Right lung (tissue), 5 donors: ENCODE data around the gene UCN. TPM values are rescaled to one million over a fixed set of nuclear protein-coding genes. Genes with fewer than 3 reads are reported as not detected.

Source experiments
- DNase-seq, 2 donors: peaks; one replicate each; pipeline ENCODE4 v3.0.0-alpha.2; 2013
- polyA plus RNA-seq, 5 donors: library from polyadenylated mRNA; unstranded; fragments of 120-200 nt; gene quantifications; one replicate each; pipeline versions ENCODE4 v1.2.1 to v1.2.3, GENCODE V29; 2013; ENCODE audit warnings: inconsistent platforms in 1 of 5, low replicate concordance in 1 of 5; ENCODE audit not compliant: insufficient read length in 5 of 5, insufficient read depth in 1 of 5

UCN gene
- polyA plus RNA-seq, 5 donors, result 1.1 to 3.4 (median 1.9) TPM

DNA sequence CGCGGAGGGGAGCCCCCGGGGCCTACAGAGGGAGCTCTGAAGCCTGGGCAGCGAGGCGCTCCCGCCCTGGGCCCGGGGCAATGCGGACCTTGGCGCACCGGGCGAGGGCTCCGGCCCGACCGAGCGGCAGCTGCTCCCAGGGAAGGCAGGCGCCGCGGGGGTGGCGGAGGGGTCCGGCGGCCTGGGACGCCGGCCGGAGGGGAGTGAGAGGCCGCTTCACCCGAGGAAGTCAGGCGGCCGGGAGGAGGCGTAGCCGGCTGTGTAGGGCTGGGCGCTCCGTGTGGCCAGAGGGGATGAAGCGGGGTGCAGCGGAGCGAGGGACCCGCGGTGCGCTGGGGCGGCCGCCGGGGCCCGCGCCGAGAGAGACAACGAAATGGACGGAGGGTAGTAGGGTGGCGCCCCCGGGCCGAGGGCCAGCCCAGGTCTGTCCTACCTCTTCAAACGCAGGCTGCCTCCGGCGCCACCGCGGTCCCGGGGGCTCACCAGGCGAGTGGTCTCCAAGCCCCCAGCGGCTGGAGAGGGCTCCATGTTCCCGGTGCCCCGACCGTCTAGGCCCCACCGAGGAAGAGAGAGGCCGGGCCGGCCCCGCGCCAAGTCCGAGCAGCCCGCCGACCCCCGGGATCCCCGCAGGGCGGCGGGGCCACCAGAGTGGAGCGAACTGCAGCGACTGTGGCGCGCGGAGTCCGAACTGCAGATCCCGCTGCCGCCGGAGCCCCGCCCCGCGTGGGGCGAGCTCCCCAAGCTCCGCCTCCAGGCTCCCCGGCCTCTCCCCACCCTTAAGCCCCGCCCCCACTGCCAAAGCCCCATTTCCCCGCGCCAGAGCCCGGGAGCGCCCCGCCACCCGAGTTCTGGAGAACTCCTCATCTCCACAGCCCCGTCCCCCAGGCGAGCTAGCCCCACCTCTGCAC is 45.6 kb downstream of the UCN start, which contains the start of gene SLC30A3:
SLC30A3 (minus strand) TSS at position 669 of the 908 bp plus-strand sequence; CDS start at position 528, 141 bp downstream.
- peak in 1 of 2 donors; percentile 23 for DNase-seq

DNA sequence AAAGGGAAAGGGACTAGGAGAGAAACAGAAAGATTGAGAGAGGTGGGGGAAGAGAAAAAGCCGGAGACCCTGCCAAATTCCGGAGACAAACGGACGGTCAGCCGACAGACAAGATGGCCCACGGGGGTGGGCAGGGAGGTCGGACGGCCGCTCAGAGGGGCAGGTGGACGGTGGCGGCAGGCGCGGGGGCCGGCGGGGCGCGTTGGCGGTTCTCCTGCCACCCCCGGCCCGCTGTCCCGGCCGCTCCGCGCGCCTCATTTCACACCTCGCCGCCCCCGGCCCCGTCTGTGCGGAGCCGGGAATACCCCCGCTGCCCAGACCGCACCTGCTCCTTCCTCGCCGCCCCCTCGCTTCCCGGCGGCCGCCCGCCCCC is 46.3 kb downstream of the UCN start:
- no peak for DNase-seq

GRCh38 chr2:27261241-27261925 is 46.9 kb downstream of the UCN start:
- no peak for DNase-seq

DNA sequence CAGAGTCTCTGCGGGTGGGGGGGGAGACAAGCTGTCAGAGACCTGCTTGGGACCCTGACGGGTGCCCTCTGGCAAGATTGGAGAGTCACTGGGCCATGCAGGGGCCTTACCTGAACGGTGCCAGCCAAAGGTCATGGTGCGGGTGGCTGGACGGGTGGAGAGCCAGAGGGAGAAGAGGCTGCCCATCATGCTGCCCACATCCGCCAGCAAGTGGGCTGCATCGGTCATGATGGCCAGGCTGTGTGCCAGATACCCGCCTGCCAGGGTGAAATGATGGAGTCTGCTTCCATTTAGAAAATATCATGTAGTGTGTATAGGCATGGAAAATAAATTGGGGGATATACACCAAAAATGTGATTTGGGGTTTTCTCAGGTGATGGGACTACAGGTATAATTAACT is 50.2 kb downstream of the UCN start:
- DNase-seq, result no peak

Other genes starting within 250 kb of the UCN start
- 100 to 1,000 TPM; 250 to 316 (median 260) TPM for gene OST4, start 236.8 kb downstream of the UCN start, polyA plus RNA-seq
- 100 to 1,000 TPM; 120 to 341 (median 140) TPM for gene EMILIN1, start 229.8 kb downstream of the UCN start, polyA plus RNA-seq
- gene KHK, start 221.7 kb downstream of the UCN start, polyA plus RNA-seq, result 1 to 10 TPM; 4.2 to 6.7 (median 4.9) TPM
- gene CGREF1, start 189.3 kb downstream of the UCN start, polyA plus RNA-seq, result under 1 TPM; 0.28 to 0.55 (median 0.41) TPM
- gene ABHD1, start 184.6 kb downstream of the UCN start, polyA plus RNA-seq, result 1 to 10 TPM in 3 of 5 donors, under 1 TPM in 2; 0.61 to 2.2 (median 1.0) TPM
- gene PREB, start 173.8 kb downstream of the UCN start, polyA plus RNA-seq, result 10 to 100 TPM; 32.5 to 43.8 (median 40.0) TPM
- gene PRR30, start 169.0 kb downstream of the UCN start, polyA plus RNA-seq, result not detected
- gene TCF23, start 159.4 kb downstream of the UCN start, polyA plus RNA-seq, result under 1 TPM; 0.06 to 0.15 (median 0.12) TPM
- gene ATRAID, start 96.4 kb downstream of the UCN start, polyA plus RNA-seq, result 100 to 1,000 TPM; 125 to 154 (median 136) TPM
- gene SLC5A6, start 96.2 kb downstream of the UCN start, polyA plus RNA-seq, result 10 to 100 TPM; 24.7 to 38.8 (median 28.7) TPM
- gene CAD, start 91.1 kb downstream of the UCN start, polyA plus RNA-seq, result 10 to 100 TPM; 31.5 to 53.7 (median 35.7) TPM
- under 1 TPM; 0.24 to 0.61 (median 0.51) TPM for gene SLC30A3, start 45.4 kb downstream of the UCN start, polyA plus RNA-seq
- under 1 TPM in 4 of 5 donors, not detected in 1; 0.14 to 0.53 (median 0.30) TPM for gene DNAJC5G, start 33.0 kb downstream of the UCN start, polyA plus RNA-seq
- 1 to 10 TPM in 1 of 5 donors, under 1 TPM in 1, not detected in 3; 0.13 to 4.3 TPM for gene TRIM54, start 26.0 kb downstream of the UCN start, polyA plus RNA-seq
- gene MPV17, start 14.7 kb upstream of the UCN start, polyA plus RNA-seq, result 100 to 1,000 TPM in 1 of 5 donors, 10 to 100 TPM in 4; 80.7 to 114 (median 92.8) TPM
- 10 to 100 TPM; 55.7 to 65.1 (median 61.3) TPM for gene GTF3C2, start 48.3 kb upstream of the UCN start, polyA plus RNA-seq
- gene EIF2B4, start 61.9 kb upstream of the UCN start, polyA plus RNA-seq, result 10 to 100 TPM; 50.6 to 61.7 (median 55.9) TPM
- gene SNX17, start 62.2 kb upstream of the UCN start, polyA plus RNA-seq, result 100 to 1,000 TPM in 2 of 5 donors, 10 to 100 TPM in 3; 83.8 to 120 (median 99.2) TPM
- gene ZNF513, start 72.3 kb upstream of the UCN start, polyA plus RNA-seq, result 10 to 100 TPM; 12.4 to 23.3 (median 14.5) TPM
- gene PPM1G, start 101.1 kb upstream of the UCN start, polyA plus RNA-seq, result 10 to 100 TPM; 69.0 to 87.8 (median 82.8) TPM
- gene NRBP1, start 120.2 kb upstream of the UCN start, polyA plus RNA-seq, result 100 to 1,000 TPM; 125 to 139 (median 135) TPM
- gene KRTCAP3, start 133.9 kb upstream of the UCN start, polyA plus RNA-seq, result 10 to 100 TPM; 12.0 to 17.1 (median 12.9) TPM
- gene IFT172, start 181.3 kb upstream of the UCN start, polyA plus RNA-seq, result 10 to 100 TPM; 41.1 to 52.5 (median 49.4) TPM
- 10 to 100 TPM; 13.4 to 17.1 (median 14.2) TPM for gene FNDC4, start 186.8 kb upstream of the UCN start, polyA plus RNA-seq
- gene GCKR, start 188.4 kb upstream of the UCN start, polyA plus RNA-seq, result 1 to 10 TPM in 3 of 5 donors, under 1 TPM in 2; 0.55 to 2.3 (median 1.2) TPM